ENCODE results near the gene PDE6H.

DNA sequence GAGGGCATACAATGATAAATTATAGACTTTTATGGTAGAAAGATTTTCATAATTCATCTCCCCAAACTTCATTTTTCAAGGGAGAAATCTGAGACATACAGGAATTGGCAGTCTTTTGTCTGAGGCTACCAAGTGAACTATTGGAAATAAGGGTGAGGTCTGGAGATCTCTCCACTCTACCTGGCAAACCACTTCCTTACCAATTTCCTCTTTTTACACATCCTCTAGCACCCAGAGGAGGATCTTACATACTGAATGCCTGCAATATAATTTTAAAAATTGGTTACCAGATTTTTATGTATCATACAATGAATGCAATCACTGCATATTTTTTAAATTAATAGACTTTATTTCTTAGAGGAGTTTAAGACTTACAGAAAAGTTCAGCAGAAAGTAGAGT lies 6.6 kb downstream of the PDE6H start:
- TF ChIP-seq CTCF (IDR thresholded peaks at IDR 0.05; ENCODE audit: low read length) (no peak), EZH2 (optimal IDR thresholded peaks at IDR 0.05; ENCODE audit: low read depth, low read length) (no peak)

Measured in MM.1S (cell line).